GM21447 (cell line): ENCODE data around the gene CXCL17.
"Not testable (repeated sequence)": the region's sequence is repeated elsewhere in the genome, so short reads cannot be mapped to it uniquely, and the experiment has no call there.

Experiments used
- ATAC-seq: cut with Tn5 transposase; IDR thresholded peaks from one replicate; pipeline ENCODE4 v1.9.1; 2021; ENCODE audit not compliant: unreplicated experiment

Gene CXCL17

GRCh38 chr19:42442833-42443232 lies at the start of gene CXCL17:
TSS of gene CXCL17 (minus strand) at chr19:42442946. CDS start at chr19:42442832, 114 bp downstream.
- ATAC-seq = no peak

GRCh38 chr19:42488783-42489521 lies 46.2 kb upstream of the CXCL17 start:
- ATAC-seq = no peak

- no peak for ATAC-seq
Observed at GRCh38 chr19:42487798-42488178, 45.0 kb upstream of the CXCL17 start.

- no peak for ATAC-seq
Observed at GRCh38 chr19:42487032-42487797, 44.5 kb upstream of the CXCL17 start.

- not testable (repeated sequence) for ATAC-seq
Observed at GRCh38 chr19:42485036-42485435, 42.3 kb upstream of the CXCL17 start.

GRCh38 chr19:42480335-42481095 lies 37.8 kb upstream of the CXCL17 start:
- no peak for ATAC-seq

- ATAC-seq = no peak
Observed at GRCh38 chr19:42479736-42480135, 37.0 kb upstream of the CXCL17 start.

GRCh38 chr19:42478765-42479311 lies 36.1 kb upstream of the CXCL17 start:
- no peak for ATAC-seq

GRCh38 chr19:42477933-42478332 lies 35.2 kb upstream of the CXCL17 start:
- ATAC-seq = no peak

GRCh38 chr19:42477117-42477516 lies 34.4 kb upstream of the CXCL17 start:
- ATAC-seq = no peak

- no peak for ATAC-seq
Observed at GRCh38 chr19:42475366-42475765, 32.6 kb upstream of the CXCL17 start.

GRCh38 chr19:42474743-42475142 lies 32.0 kb upstream of the CXCL17 start:
- ATAC-seq = no peak

- no peak for ATAC-seq
Observed at GRCh38 chr19:42473686-42474085, 30.9 kb upstream of the CXCL17 start.

GRCh38 chr19:42472402-42473147 lies 29.8 kb upstream of the CXCL17 start:
- no peak for ATAC-seq

GRCh38 chr19:42471554-42472249 lies 29.0 kb upstream of the CXCL17 start:
- ATAC-seq = no peak

- no peak for ATAC-seq
Observed at GRCh38 chr19:42469311-42470235, 26.8 kb upstream of the CXCL17 start.

GRCh38 chr19:42468273-42468796 lies 25.6 kb upstream of the CXCL17 start:
- ATAC-seq = no peak

GRCh38 chr19:42467183-42467760 lies 24.5 kb upstream of the CXCL17 start:
- ATAC-seq = no peak
